HepG2 (cell line): ENCODE results near the gene UNKL. TPM values are rescaled to one million over a fixed set of nuclear protein-coding genes. Genes with fewer than 3 reads are reported as not detected.

ENCODE experiments used
- ATAC-seq: fragments of 200-7000 bp; cut with Tn5 transposase; 3 replicates; pipeline ENCODE4 v1.9.1; 2020; ENCODE audit warnings: mild to moderate bottlenecking, moderate library complexity
- BruUV-seq: library from RNA; stranded (reverse); fragments of 400-500 nt; replicated peaks from 2 replicates; lab custom pipeline; 2021; lab: Mats Ljungman, UMichigan
- CTCF ChIA-PET: fragments of 300-600 bp; formaldehyde crosslinking; extraction: SDS; loops from one replicate; lab custom pipeline; 2021; ENCODE audit warnings: low total read pairs, inconsistent platforms, low intra/inter-chr PET ratio; lab: Yijun Ruan, JAX
- POLR2A ChIA-PET: fragments of 350-600 bp; sonication (Branson Sonifier 250); formaldehyde crosslinking; loops from one replicate; lab custom pipeline; 2020; ENCODE audit warnings: antibody characterized with exemption, inconsistent platforms; lab: Yijun Ruan, JAX
- DNase-seq: peaks from one replicate; pipeline ENCODE4 v3.0.0-alpha.2; 2015; ENCODE audit warnings: low spot score
- FAIRE-seq: peaks from 3 replicates; lab custom pipeline; 2011; peaks lifted over from hg19 to GRCh38; lab: Jason Lieb, UNC
- H2AFZ ChIP-seq: one replicate; pipeline ENCODE4 v1.6.1; 2011; ENCODE audit warnings: low read length, inconsistent platforms
- H3K27ac ChIP-seq: fragments of 300-600 bp; 3 replicates; pipeline ENCODE4 v1.8.0; 2011; ENCODE audit warnings: mixed run types, mild to moderate bottlenecking, mixed read lengths, low read length, inconsistent platforms; ENCODE audit not compliant: insufficient read depth; ENCODE audit errors: extremely low read length
- H3K27me3 ChIP-seq, 2 experiments: fragments of 200-600 bp in 1 of 2; 2 replicates in 1 of 2; 3 replicates in 1 of 2; pipeline versions ENCODE4 v1.6.0 to v1.8.0; 2011; ENCODE audit warnings: low read length in 2 of 2, mild to moderate bottlenecking in 2 of 2, moderate library complexity in 2 of 2, inconsistent platforms in 1 of 2; ENCODE audit not compliant: insufficient read depth in 2 of 2, control insufficient read depth in 1 of 2
- H3K36me3 ChIP-seq, 2 experiments: fragments of 200-600 bp in 1 of 2; replicated peaks in 1 of 2; 2 replicates in 1 of 2; 3 replicates in 1 of 2; pipeline versions ENCODE4 v1.5.1 to v1.8.0; 2011; ENCODE audit warnings: low read length in 2 of 2, inconsistent platforms in 1 of 2; ENCODE audit not compliant: insufficient read depth in 2 of 2, control insufficient read depth in 1 of 2
- H3K4me1 ChIP-seq: 2 replicates; pipeline ENCODE4 v1.5.1; 2012; ENCODE audit warnings: low read length, inconsistent platforms; ENCODE audit not compliant: insufficient read depth
- H3K4me2 ChIP-seq: 2 replicates; pipeline ENCODE4 v1.6.0; 2011; ENCODE audit warnings: low read depth, low read length, inconsistent platforms
- H3K4me3 ChIP-seq, 3 experiments: fragments of 200-600 bp in 1 of 3; sonication (generic), shearing (Covaris generic) in 1 of 3; replicated peaks in 1 of 3; 2 replicates each; pipeline ENCODE4 v1.5.1; 2011 to 2016; ENCODE audit warnings: low read length in 3 of 3, inconsistent platforms in 2 of 3, low read depth in 2 of 3, mild to moderate bottlenecking in 2 of 3, control low read depth in 1 of 3, mixed read lengths in 1 of 3; ENCODE audit not compliant: insufficient read depth in 1 of 3
- H3K79me2 ChIP-seq: one replicate; pipeline ENCODE4 v1.6.1; 2011; ENCODE audit warnings: low read length, inconsistent platforms; ENCODE audit not compliant: insufficient read depth
- H3K9ac ChIP-seq: 2 replicates; pipeline ENCODE4 v1.6.0; 2011; ENCODE audit warnings: mild to moderate bottlenecking, low read depth, low read length, inconsistent platforms; ENCODE audit not compliant: insufficient read depth
- H3K9me3 ChIP-seq: 2 replicates; pipeline ENCODE4 v1.5.1; 2012; ENCODE audit warnings: mild to moderate bottlenecking, low read length
- H4K20me1 ChIP-seq: 2 replicates; pipeline ENCODE4 v1.6.0; 2011; ENCODE audit warnings: inconsistent platforms, mild to moderate bottlenecking, low read length, moderate library complexity; ENCODE audit not compliant: insufficient read depth
- ATF1 ChIP-seq: IDR thresholded peaks from 2 replicates; pipeline ENCODE4 v1.6.1; 2016; ENCODE audit warnings: mild to moderate bottlenecking, control low read depth
- FIP1L1 ChIP-seq: fragments of 200-400 bp; formaldehyde crosslinking; IDR thresholded peaks from 2 replicates; pipeline ENCODE4 v1.6.1; 2018; ENCODE audit warnings: low read depth, mild to moderate bottlenecking, low read length, moderate library complexity, borderline replicate concordance; ENCODE audit not compliant: insufficient read depth
- FOXJ3 ChIP-seq: sonication (generic); formaldehyde crosslinking; IDR thresholded peaks from 2 replicates; pipeline ENCODE4 v1.4.0; 2020; ENCODE audit warnings: missing genetic modification reagents, mild to moderate bottlenecking, borderline replicate concordance
- LBX2 ChIP-seq: sonication (generic); formaldehyde crosslinking; IDR thresholded peaks from 2 replicates; pipeline ENCODE4 v1.5.0; 2020; ENCODE audit warnings: missing genetic modification reagents, mild to moderate bottlenecking, borderline replicate concordance
- RXRA ChIP-seq: sonication (generic); formaldehyde crosslinking; IDR thresholded peaks from 2 replicates; pipeline ENCODE4 v1.5.1; 2020; ENCODE audit warnings: missing genetic modification reagents
- SIX4 ChIP-seq: sonication (generic); formaldehyde crosslinking; IDR thresholded peaks from 2 replicates; pipeline ENCODE4 v1.4.0; 2020; ENCODE audit warnings: missing genetic modification reagents
- SMAD9 ChIP-seq: sonication (generic); formaldehyde crosslinking; IDR thresholded peaks from 2 replicates; pipeline ENCODE4 v1.5.1; 2020; ENCODE audit warnings: mild to moderate bottlenecking, missing genetic modification reagents
- SYNCRIP ChIP-seq: fragments of 200-400 bp; formaldehyde crosslinking; IDR thresholded peaks from 2 replicates; pipeline ENCODE4 v1.6.1; 2018; ENCODE audit warnings: mild to moderate bottlenecking, low read depth, low read length; ENCODE audit not compliant: insufficient read depth
- ZBTB8A ChIP-seq: sonication (generic); formaldehyde crosslinking; IDR thresholded peaks from 2 replicates; pipeline ENCODE4 v1.4.0; 2020; ENCODE audit warnings: mild to moderate bottlenecking, low read depth, missing genetic modification reagents, borderline replicate concordance
- ZFP36 ChIP-seq: fragments of 150-350 bp; IDR thresholded peaks from 2 replicates; pipeline ENCODE4 v1.6.1; 2018; ENCODE audit warnings: borderline replicate concordance, low read length, low read depth; ENCODE audit not compliant: partially characterized antibody
- ZNF276 ChIP-seq: sonication (generic); formaldehyde crosslinking; IDR thresholded peaks from 2 replicates; pipeline ENCODE4 v1.4.0; 2020; ENCODE audit warnings: mild to moderate bottlenecking, low read depth, missing genetic modification reagents
- ZNF546 ChIP-seq: sonication (generic); formaldehyde crosslinking; conservative IDR thresholded peaks from 2 replicates; pipeline ENCODE4 v1.8.1; 2023; ENCODE audit warnings: mild to moderate bottlenecking, missing genetic modification reagents
- ZNF629 ChIP-seq: sonication (generic); formaldehyde crosslinking; conservative IDR thresholded peaks from 2 replicates; pipeline ENCODE4 v1.5.0; 2020; ENCODE audit warnings: missing genetic modification reagents
- ZNF713 ChIP-seq: sonication (generic); formaldehyde crosslinking; IDR thresholded peaks from 2 replicates; pipeline ENCODE4 v1.4.0; 2020; ENCODE audit warnings: mild to moderate bottlenecking, missing genetic modification reagents
- ZNF816 ChIP-seq: sonication (generic); formaldehyde crosslinking; IDR thresholded peaks from 2 replicates; pipeline ENCODE4 v1.8.0; 2022; ENCODE audit warnings: missing genetic modification reagents, mild to moderate bottlenecking, borderline replicate concordance
- WGBS: methylation state at CpG from one replicate; pipeline ENCODE4 v1.1.6; 2017; ENCODE audit warnings: low lambda C conversion rate; 5-methylcytosine and 5-hydroxymethylcytosine counted together
- in situ Hi-C: cut with HindIII; loops from 2 replicates; pipeline ENCODE4 v1.10.0; 2017; ENCODE audit warnings: low pct_unique_long_range_greater_than_20kb; ENCODE audit not compliant: extremely low pct_ligation_motif_present
- intact Hi-C: fragments of 100-400 bp; cut with micrococcal nuclease; formaldehyde crosslinking; loops from one replicate; pipeline ENCODE4 v1.10.0; 2022; ENCODE audit not compliant: unreplicated experiment
- polyA plus RNA-seq, 8 experiments: library from polyadenylated mRNA; depleted of rRNA in 3 of 8; stranded (reverse) in 7 of 8; unstranded in 1 of 8; fragments of >200 nt; fragmentation: Illumina TruSeq in 4 of 8; extraction: Trizol in 4 of 8; gene quantifications; 2 replicates each; pipeline versions ENCODE4 v1.2.1 to v1.2.3, GENCODE V29; 2011 to 2016; ENCODE audit warnings: low read depth in 4 of 8, missing spikeins in 1 of 8, mixed read lengths in 1 of 8; ENCODE audit not compliant: insufficient read depth in 1 of 8
- total RNA-seq, 5 experiments: library from RNA; depleted of rRNA; stranded (reverse); fragments of >200 nt; fragmentation: Illumina TruSeq; extraction: Trizol; gene quantifications; 2 replicates each; pipeline ENCODE4 v1.2.3, GENCODE V29; 2016; ENCODE audit warnings: low read depth in 1 of 5
- TF ChIP-seq, protein P1 (sequence below): sonication (generic); formaldehyde crosslinking; IDR thresholded peaks from 2 replicates; pipeline ENCODE4 v1.5.0; 2020; ENCODE audit warnings: missing genetic modification reagents

The UNKL gene
- total and polyA plus RNA-seq, 2 of the 13 experiments (the other 11 are each of a cell fraction or from before 2014, with no cell fraction given): 10.4 to 17.6 TPM

- intact Hi-C loops (no loop called here), in situ Hi-C loops (no loop called here)
- CTCF ChIA-PET: no interaction called here
- H3K27ac ChIP-seq: no peak overlapping the region
- peaks cover 42% of the 10 kb centered on the region for H3K79me2 ChIP-seq
- H3K9me3 ChIP-seq: no peaks in the 10 kb centered on the region
- peaks cover 30% of the 10 kb centered on the region for H3K4me1 ChIP-seq
- no peaks in the 10 kb centered on the region; a peak in 1 of 5 replicates for H3K27me3 ChIP-seq
- ATAC-seq: no peak
- H3K4me2 ChIP-seq: peak overlapping the region; percentile 98; the same call in 1 of the 2 replicates
- TF ChIP-seq ZNF816 (CRISPR knock-in tag): no peak
- no peak for TF ChIP-seq ZNF546
- TF ChIP-seq LBX2: no peak
- no peak for TF ChIP-seq SMAD9 (CRISPR knock-in tag)
- TF ChIP-seq ZNF713: no peak
- no peak for TF ChIP-seq ATF1 (CRISPR knock-in tag)
- no peak for TF ChIP-seq SIX4
- no peak for TF ChIP-seq FOXJ3 (CRISPR knock-in tag)
- no peak for TF ChIP-seq SYNCRIP
- FAIRE-seq: no peak
- peaks cover 6 to 14% of the 10 kb centered on the region in 2 experiments; a peak in 4 of 5 replicates for H3K36me3 ChIP-seq
- peak overlapping the region in 1 of 3 experiments; percentile 91; a peak in 2 of 6 replicates for H3K4me3 ChIP-seq
- H3K9ac ChIP-seq: no peak overlapping the region
- no peak for DNase-seq
- no TSS peak for BruUV-seq
- no peaks in the 10 kb centered on the region for H4K20me1 ChIP-seq
- no peak overlapping the region for H2AFZ ChIP-seq
- 99% methylated on average over 14 of the region's 17 CpGs for WGBS
- POLR2A ChIA-PET: no interaction called here
Measured at GRCh38 chr16:1349951-1350350, 64.6 kb downstream of the UNKL start.

GRCh38 chr16:1349351-1349750 is 65.2 kb downstream of the UNKL start:
- WGBS: 97% methylated on average over 16 of the region's 16 CpGs
- H3K36me3 ChIP-seq: peaks cover 6 to 14% of the 10 kb centered on the region in 2 experiments; a peak in 4 of 5 replicates
- ChIA-PET CTCF (no interaction called here), POLR2A (no interaction called here)
- BruUV-seq: no TSS peak
- no peak for DNase-seq
- H3K4me2 ChIP-seq: no peak overlapping the region
- intact Hi-C loops: no loop called here
- no peak overlapping the region for H3K9ac ChIP-seq
- H3K9me3 ChIP-seq: no peaks in the 10 kb centered on the region
- no peak overlapping the region for H3K4me3 ChIP-seq
- H4K20me1 ChIP-seq: no peaks in the 10 kb centered on the region
- no peak overlapping the region for H3K27ac ChIP-seq
- H3K27me3 ChIP-seq: no peaks in the 10 kb centered on the region; a peak in 1 of 5 replicates
- no peak for TF ChIP-seq RXRA
- TF ChIP-seq, protein P1, sequence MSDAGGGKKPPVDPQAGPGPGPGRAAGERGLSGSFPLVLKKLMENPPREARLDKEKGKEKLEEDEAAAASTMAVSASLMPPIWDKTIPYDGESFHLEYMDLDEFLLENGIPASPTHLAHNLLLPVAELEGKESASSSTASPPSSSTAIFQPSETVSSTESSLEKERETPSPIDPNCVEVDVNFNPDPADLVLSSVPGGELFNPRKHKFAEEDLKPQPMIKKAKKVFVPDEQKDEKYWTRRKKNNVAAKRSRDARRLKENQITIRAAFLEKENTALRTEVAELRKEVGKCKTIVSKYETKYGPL: no peak
- no peak for TF ChIP-seq FIP1L1
- no peak for TF ChIP-seq ZNF629 (CRISPR knock-in tag)
- no peak for TF ChIP-seq ZBTB8A (CRISPR knock-in tag)
- no peak for TF ChIP-seq ZNF276 (CRISPR knock-in tag)
- no peak for TF ChIP-seq ZFP36
- H3K4me1 ChIP-seq: peaks cover 32% of the 10 kb centered on the region
- FAIRE-seq: no peak
- peaks cover 37% of the 10 kb centered on the region for H3K79me2 ChIP-seq
- in situ Hi-C loops: no loop called here
- no peak for ATAC-seq
- H2AFZ ChIP-seq: no peak overlapping the region
